GM12875 (cell line): ENCODE data around the gene P2RX3.

Experiments used
- H3K4me3 ChIP-seq: one replicate; pipeline ENCODE4 v1.5.1; 2011; ENCODE audit warnings: low read depth, low read length, control low read depth
- TF ChIP-seq, protein P1 (sequence below): IDR thresholded peaks from 2 replicates; pipeline ENCODE4 v1.5.1; 2011; ENCODE audit warnings: low read depth, mild to moderate bottlenecking, control low read depth, inconsistent platforms, low read length, moderate library complexity, borderline replicate concordance; ENCODE audit not compliant: insufficient read depth

Gene P2RX3

DNA sequence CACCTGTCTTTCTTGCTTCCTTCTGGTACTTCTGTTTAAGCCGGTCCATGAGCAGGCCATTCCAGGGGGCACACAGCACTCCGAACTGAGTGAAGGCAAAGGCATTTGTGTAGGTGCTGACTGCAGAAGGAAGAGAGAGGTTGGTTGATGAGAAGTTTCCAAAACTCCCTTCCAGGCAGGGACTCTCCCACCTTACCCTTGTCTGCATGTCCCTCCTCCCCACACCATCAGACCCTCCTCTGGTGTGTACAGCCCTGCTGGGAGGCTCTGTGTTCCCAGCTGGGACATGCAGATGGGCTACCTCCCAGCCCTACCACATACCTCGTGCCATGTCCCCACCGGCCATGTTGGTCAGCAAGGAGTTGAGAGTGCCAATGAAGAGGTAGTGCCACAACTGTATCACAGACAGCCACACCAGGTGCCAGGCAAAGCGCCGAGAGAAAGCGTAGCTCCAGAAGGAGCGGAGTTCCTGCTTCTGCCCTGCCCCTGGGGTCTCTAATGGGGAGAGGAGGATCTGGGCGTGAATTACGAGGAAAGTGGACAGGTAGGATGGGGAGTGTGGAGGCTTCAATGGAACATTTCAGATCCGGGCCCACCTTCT, 76.6 kb downstream of the P2RX3 start:
- TF ChIP-seq, protein P1, sequence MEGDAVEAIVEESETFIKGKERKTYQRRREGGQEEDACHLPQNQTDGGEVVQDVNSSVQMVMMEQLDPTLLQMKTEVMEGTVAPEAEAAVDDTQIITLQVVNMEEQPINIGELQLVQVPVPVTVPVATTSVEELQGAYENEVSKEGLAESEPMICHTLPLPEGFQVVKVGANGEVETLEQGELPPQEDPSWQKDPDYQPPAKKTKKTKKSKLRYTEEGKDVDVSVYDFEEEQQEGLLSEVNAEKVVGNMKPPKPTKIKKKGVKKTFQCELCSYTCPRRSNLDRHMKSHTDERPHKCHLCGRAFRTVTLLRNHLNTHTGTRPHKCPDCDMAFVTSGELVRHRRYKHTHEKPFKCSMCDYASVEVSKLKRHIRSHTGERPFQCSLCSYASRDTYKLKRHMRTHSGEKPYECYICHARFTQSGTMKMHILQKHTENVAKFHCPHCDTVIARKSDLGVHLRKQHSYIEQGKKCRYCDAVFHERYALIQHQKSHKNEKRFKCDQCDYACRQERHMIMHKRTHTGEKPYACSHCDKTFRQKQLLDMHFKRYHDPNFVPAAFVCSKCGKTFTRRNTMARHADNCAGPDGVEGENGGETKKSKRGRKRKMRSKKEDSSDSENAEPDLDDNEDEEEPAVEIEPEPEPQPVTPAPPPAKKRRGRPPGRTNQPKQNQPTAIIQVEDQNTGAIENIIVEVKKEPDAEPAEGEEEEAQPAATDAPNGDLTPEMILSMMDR = no peak
- H3K4me3 ChIP-seq = no peak overlapping the region

DNA sequence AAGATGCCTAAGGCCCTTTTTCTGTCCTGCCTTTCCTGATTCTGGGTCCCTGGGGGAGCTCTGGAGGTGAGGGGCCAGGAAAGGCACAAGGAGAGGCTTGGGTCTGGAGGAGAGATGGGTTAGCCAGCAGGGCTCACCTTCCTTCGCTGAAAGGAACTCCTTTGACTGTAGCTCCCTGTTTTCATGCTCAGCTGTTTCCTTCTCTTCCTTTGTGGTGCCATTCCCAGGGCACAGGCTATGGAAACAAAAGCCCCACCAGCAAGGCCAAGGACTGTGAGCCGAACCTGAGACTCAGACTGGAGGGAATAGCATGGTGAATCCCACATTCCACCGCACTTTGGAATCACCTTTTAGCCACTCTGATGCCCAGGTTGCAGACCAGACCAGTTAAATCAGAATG, 78.3 kb downstream of the P2RX3 start:
- TF ChIP-seq, protein P1 = no peak

GRCh38 chr11:57417056-57417455, 78.9 kb downstream of the P2RX3 start:
- TF ChIP-seq, protein P1 = no peak

More for the DNA sequence above, 78.3 kb downstream of the P2RX3 start:
- no peak overlapping the region for H3K4me3 ChIP-seq

GRCh38 chr11:57418131-57418530, 80.0 kb downstream of the P2RX3 start:
- H3K4me3 ChIP-seq = no peak overlapping the region
- TF ChIP-seq, protein P1 = no peak

More at GRCh38 chr11:57417056-57417455, 78.9 kb downstream of the P2RX3 start:
- no peak overlapping the region for H3K4me3 ChIP-seq

- TF ChIP-seq, protein P1 = no peak
- no peak overlapping the region for H3K4me3 ChIP-seq
Measured at GRCh38 chr11:57419146-57419545, 81.0 kb downstream of the P2RX3 start.

GRCh38 chr11:57421066-57421465, 82.9 kb downstream of the P2RX3 start:
- no peak overlapping the region for H3K4me3 ChIP-seq
- TF ChIP-seq, protein P1 = no peak

DNA sequence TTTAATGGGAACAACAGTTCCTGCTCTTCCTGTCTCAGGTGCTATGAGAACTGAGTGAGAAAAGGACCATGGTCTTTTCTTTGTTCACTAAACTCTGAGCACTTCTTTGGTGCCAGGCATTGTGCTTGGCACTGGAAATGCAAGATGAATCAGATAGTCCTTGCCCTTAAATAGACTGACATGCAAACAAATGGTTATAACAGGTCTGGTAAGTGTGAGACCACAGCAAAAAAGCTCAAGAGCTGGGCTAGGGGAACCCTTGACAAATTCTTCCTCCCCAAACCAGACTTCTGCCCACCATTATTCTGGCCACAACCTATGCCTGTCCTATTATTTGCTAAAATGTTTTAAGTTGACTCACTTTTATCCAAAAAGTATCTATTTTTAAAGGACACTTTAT, 83.7 kb downstream of the P2RX3 start:
- TF ChIP-seq, protein P1 = no peak
- H3K4me3 ChIP-seq = no peak overlapping the region
